Mesenchymal stem cell (in vitro differentiated cells and primary cell): ENCODE results near the gene SKAP1.

Experiments
- DNase-seq: peaks from one replicate; pipeline ENCODE4 v3.0.0-alpha.2; 2013
- H2AFZ ChIP-seq: one replicate; pipeline ENCODE4 v1.6.1; 2013; ENCODE audit warnings: low read depth, mild to moderate bottlenecking, control low read depth, inconsistent platforms, low read length, moderate library complexity
- H2AK5ac ChIP-seq: 2 replicates; pipeline ENCODE4 v1.6.1; 2013; ENCODE audit warnings: low read length, moderate library complexity, mild to moderate bottlenecking, inconsistent platforms; ENCODE audit not compliant: severe bottlenecking
- H2BK120ac ChIP-seq: one replicate; pipeline ENCODE4 v1.6.1; 2013; ENCODE audit warnings: low read depth, mild to moderate bottlenecking, inconsistent platforms, low read length, moderate library complexity
- H2BK12ac ChIP-seq, 2 experiments: one replicate each; pipeline ENCODE4 v1.6.1; 2013; ENCODE audit warnings: inconsistent platforms in 2 of 2, low read length in 2 of 2, mild to moderate bottlenecking in 2 of 2, moderate library complexity in 2 of 2, control low read depth in 1 of 2
- H2BK15ac ChIP-seq: one replicate; pipeline ENCODE4 v1.6.1; 2013; ENCODE audit warnings: mild to moderate bottlenecking, low read depth, inconsistent platforms; ENCODE audit not compliant: poor library complexity, severe bottlenecking
- H2BK5ac ChIP-seq: 2 replicates; pipeline ENCODE4 v1.6.1; 2013; ENCODE audit warnings: low read depth, mild to moderate bottlenecking, low read length, control low read depth, inconsistent platforms; ENCODE audit not compliant: poor library complexity, severe bottlenecking
- H3K14ac ChIP-seq, 2 experiments: one replicate each; pipeline ENCODE4 v1.6.1; 2013; ENCODE audit warnings: inconsistent platforms in 2 of 2, low read length in 2 of 2, control low read depth in 1 of 2, mild to moderate bottlenecking in 1 of 2, moderate library complexity in 1 of 2
- H3K18ac ChIP-seq, 2 experiments: one replicate each; pipeline ENCODE4 v1.6.1; 2013; ENCODE audit warnings: inconsistent platforms in 2 of 2, low read length in 2 of 2, control low read depth in 1 of 2, low read depth in 1 of 2, mild to moderate bottlenecking in 1 of 2
- H3K23ac ChIP-seq, 2 experiments: one replicate each; pipeline ENCODE4 v1.6.1; 2013; ENCODE audit warnings: inconsistent platforms in 2 of 2, low read length in 2 of 2, mild to moderate bottlenecking in 2 of 2, moderate library complexity in 2 of 2, control low read depth in 1 of 2
- H3K27ac ChIP-seq: 2 replicates; pipeline ENCODE4 v1.5.1; 2013; ENCODE audit warnings: mild to moderate bottlenecking, moderate library complexity, low read length, control low read depth, inconsistent platforms; ENCODE audit not compliant: poor library complexity, severe bottlenecking
- H3K27me3 ChIP-seq, 2 experiments: 2 replicates each; pipeline versions ENCODE4 v1.6.1 to v1.7.0; 2013; ENCODE audit warnings: low read length in 2 of 2, mild to moderate bottlenecking in 2 of 2, moderate library complexity in 2 of 2, control low read depth in 1 of 2, inconsistent platforms in 1 of 2; ENCODE audit not compliant: control insufficient read depth in 1 of 2, insufficient read depth in 1 of 2
- H3K36me3 ChIP-seq, 2 experiments: 2 replicates each; pipeline versions ENCODE4 v1.6.1 to v1.7.0; 2013; ENCODE audit warnings: low read length in 2 of 2, control low read depth in 1 of 2, inconsistent platforms in 1 of 2, low read depth in 1 of 2, mild to moderate bottlenecking in 1 of 2; ENCODE audit not compliant: insufficient read depth in 2 of 2, control insufficient read depth in 1 of 2
- H3K4ac ChIP-seq, 2 experiments: one replicate each; pipeline ENCODE4 v1.6.1; 2013; ENCODE audit warnings: inconsistent platforms in 2 of 2, low read length in 2 of 2, mild to moderate bottlenecking in 2 of 2, moderate library complexity in 2 of 2, control low read depth in 1 of 2, low read depth in 1 of 2
- H3K4me1 ChIP-seq: 2 replicates; pipeline ENCODE4 v1.6.1; 2013; ENCODE audit warnings: low read depth, low read length, control low read depth; ENCODE audit not compliant: control insufficient read depth, insufficient read depth
- H3K4me2 ChIP-seq: 2 replicates; pipeline ENCODE4 v1.6.1; 2013; ENCODE audit warnings: low read length, mild to moderate bottlenecking, inconsistent platforms; ENCODE audit not compliant: poor library complexity, severe bottlenecking
- H3K4me3 ChIP-seq, 2 experiments: 2 replicates each; pipeline versions ENCODE4 v1.5.1 to v1.7.0; 2013; ENCODE audit warnings: low read length in 2 of 2, mild to moderate bottlenecking in 2 of 2, control low read depth in 1 of 2, low read depth in 1 of 2; ENCODE audit not compliant: insufficient read depth in 1 of 2
- H3K79me1 ChIP-seq: replicated peaks from 2 replicates; pipeline ENCODE4 v1.6.1; 2013; ENCODE audit warnings: mild to moderate bottlenecking, control low read depth, low read length, inconsistent platforms; ENCODE audit not compliant: poor library complexity, severe bottlenecking
- H3K9ac ChIP-seq: 2 replicates; pipeline ENCODE4 v1.7.0; 2013; ENCODE audit warnings: mild to moderate bottlenecking, low read length, moderate library complexity
- H3K9me3 ChIP-seq: 2 replicates; pipeline ENCODE4 v1.7.0; 2013; ENCODE audit warnings: mild to moderate bottlenecking, low read length; ENCODE audit not compliant: control insufficient read depth
- H4K8ac ChIP-seq: one replicate; pipeline ENCODE4 v1.6.1; 2013; ENCODE audit warnings: inconsistent platforms, mild to moderate bottlenecking, low read length, moderate library complexity
- H4K91ac ChIP-seq: one replicate; pipeline ENCODE4 v1.6.1; 2013; ENCODE audit warnings: mild to moderate bottlenecking, low read length, inconsistent platforms
- WGBS: methylation state at CpG from one replicate; pipeline ENCODE4 v1.1.7; 2013; ENCODE audit warnings: mixed read lengths; 5-methylcytosine and 5-hydroxymethylcytosine counted together

The SKAP1 gene

DNA sequence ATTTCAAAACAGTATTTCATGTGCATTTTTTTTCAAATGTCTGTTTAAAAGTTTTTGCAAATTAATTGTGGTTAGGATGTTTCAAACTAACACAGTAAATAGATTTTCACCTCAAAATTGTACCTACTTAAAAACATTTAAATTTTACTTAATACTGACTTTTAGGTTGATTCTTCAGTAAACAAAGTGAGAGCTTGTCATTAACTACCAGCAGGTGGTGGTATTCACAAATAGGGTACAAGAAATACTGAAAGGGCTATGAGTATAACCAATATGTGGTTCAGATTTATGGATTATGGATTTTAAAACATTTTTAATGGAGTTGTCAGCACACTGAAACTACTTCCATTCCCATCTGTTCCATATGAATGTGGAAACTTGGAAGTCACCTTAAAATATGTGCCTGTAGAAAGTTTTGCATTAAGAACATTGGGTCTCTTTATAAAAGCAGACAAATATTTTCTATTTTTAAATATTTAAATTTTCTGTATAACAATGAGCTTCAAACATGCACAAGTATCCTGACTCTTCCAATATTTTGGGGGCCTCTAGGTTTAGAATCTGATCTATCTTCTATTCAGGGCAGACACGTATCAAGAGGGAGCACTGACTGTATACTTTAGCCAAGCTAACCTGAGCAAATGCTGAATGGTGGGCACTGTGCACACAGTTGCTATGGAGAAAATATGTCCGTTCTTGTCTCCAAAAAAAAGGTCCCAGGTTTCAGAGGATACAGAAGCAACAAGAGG, 166.9 kb downstream of the SKAP1 start:
- H3K27ac ChIP-seq: no peak overlapping the region
- H3K9ac ChIP-seq: peak overlapping the region; percentile 58
- H2AK5ac ChIP-seq: no peak overlapping the region
- no peak overlapping the region for H3K4me3 ChIP-seq
- no peak overlapping the region for H3K14ac ChIP-seq
- H3K9me3 ChIP-seq: no peaks in the 10 kb centered on the region
- H3K4ac ChIP-seq: no peak overlapping the region
- H3K79me1 ChIP-seq: no peaks in the 10 kb centered on the region
- H2BK120ac ChIP-seq: no peak overlapping the region
- H2BK12ac ChIP-seq: no peak overlapping the region
- no peak overlapping the region for H2BK5ac ChIP-seq
- H3K4me2 ChIP-seq: no peak overlapping the region
- peaks cover 2% of the 10 kb centered on the region for H3K4me1 ChIP-seq
- no peak overlapping the region for H3K18ac ChIP-seq
- H3K36me3 ChIP-seq: no peaks in the 10 kb centered on the region
- no peaks in the 10 kb centered on the region for H3K27me3 ChIP-seq
- no peak overlapping the region for H2BK15ac ChIP-seq
- 76% methylated on average over 2 of the region's 2 CpGs for WGBS
- no peak overlapping the region for H3K23ac ChIP-seq
- H4K91ac ChIP-seq: no peak overlapping the region
- DNase-seq: peak; percentile 45
- no peak overlapping the region for H4K8ac ChIP-seq
- H2AFZ ChIP-seq: peak overlapping the region; percentile 81

DNA sequence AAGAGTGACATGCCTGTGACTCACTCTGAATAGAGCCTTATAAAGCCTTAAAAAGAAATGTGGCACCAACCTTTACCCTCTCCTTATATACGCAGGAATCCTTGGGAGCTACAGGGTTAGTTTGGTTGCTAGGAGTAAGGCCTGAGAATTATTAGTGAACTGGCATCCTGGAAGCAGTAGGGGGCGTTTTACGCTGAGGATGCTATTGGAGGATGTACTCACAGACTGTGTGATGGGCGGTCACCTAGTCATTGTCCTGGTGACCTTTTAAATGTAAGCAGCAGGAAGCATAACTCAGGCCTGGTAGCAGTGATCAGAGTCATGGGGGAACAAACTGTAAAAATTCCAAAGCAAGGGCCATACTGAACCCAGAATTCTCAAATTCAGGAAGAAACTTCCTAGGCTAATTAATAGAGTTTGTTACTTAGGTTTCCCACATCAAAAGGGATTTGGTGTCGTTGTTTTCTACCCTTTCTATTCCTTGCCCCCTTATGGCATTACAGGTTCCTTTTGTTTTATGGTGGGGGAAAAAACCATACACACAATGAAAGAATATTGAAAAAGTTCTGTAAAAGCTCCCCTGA, 168.6 kb downstream of the SKAP1 start:
- Histone ChIP-seq H3K23ac (no peak overlapping the region), H4K8ac (no peak overlapping the region), H3K9ac (peak overlapping the region; percentile 31), H2BK12ac (no peak overlapping the region), H2AK5ac (no peak overlapping the region), H3K9me3 (no peaks in the 10 kb centered on the region), H3K27me3 (no peaks in the 10 kb centered on the region), H2AFZ (no peak overlapping the region), H2BK15ac (no peak overlapping the region), H3K14ac (no peak overlapping the region), H3K4me2 (no peak overlapping the region), H3K4ac (no peak overlapping the region), H4K91ac (no peak overlapping the region), H2BK5ac (no peak overlapping the region), H3K4me3 (no peak overlapping the region), H2BK120ac (no peak overlapping the region), H3K36me3 (no peaks in the 10 kb centered on the region), H3K18ac (no peak overlapping the region), H3K27ac (no peak overlapping the region), H3K79me1 (no peaks in the 10 kb centered on the region), H3K4me1 (peaks cover 2% of the 10 kb centered on the region)
- DNase-seq: peak; percentile 65
- 33% methylated on average over 3 of the region's 5 CpGs for WGBS

DNA sequence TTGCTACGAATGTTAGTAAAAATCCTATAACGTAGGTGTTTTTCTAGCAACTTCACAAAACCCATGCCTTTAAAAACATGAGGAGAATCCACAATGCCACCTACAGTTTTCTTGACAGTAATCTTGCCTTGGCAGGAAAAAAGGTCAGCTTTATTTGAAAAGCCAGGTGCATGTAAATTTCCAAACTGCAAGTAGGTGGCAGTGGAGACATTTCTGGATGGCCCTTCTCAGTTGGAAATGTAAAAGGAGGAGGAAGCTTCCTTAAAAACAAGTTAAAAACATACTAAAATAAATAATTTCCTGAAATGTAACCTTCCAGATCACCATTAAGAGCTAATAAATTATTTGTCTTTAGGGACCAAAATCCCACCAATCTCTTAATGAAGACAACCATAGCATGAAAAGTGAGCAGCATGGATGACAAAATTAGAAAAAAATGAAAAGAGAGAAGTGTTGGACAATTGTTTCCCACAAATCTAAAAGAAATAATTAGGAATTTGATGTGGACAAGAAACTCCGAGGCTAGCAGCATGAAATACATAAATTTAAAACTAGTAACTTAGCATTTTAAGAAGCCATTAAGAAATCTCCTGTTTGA, 170.2 kb downstream of the SKAP1 start:
- Histone ChIP-seq H3K4me3 (no peak overlapping the region), H2AK5ac (no peak overlapping the region), H3K18ac (no peak overlapping the region), H3K36me3 (no peaks in the 10 kb centered on the region), H2AFZ (no peak overlapping the region), H3K27me3 (no peaks in the 10 kb centered on the region), H2BK12ac (no peak overlapping the region), H3K14ac (no peak overlapping the region), H3K23ac (no peak overlapping the region), H3K27ac (no peak overlapping the region), H3K79me1 (no peaks in the 10 kb centered on the region), H3K4ac (no peak overlapping the region), H2BK15ac (no peak overlapping the region), H3K4me2 (no peak overlapping the region), H4K8ac (no peak overlapping the region), H2BK120ac (no peak overlapping the region), H4K91ac (no peak overlapping the region), H2BK5ac (no peak overlapping the region), H3K9ac (peak overlapping the region; percentile 56), H3K9me3 (no peaks in the 10 kb centered on the region), H3K4me1 (no peaks in the 10 kb centered on the region)
- WGBS: 29% methylated on average over 2 of the region's 3 CpGs
- DNase-seq: peak; percentile 61

DNA sequence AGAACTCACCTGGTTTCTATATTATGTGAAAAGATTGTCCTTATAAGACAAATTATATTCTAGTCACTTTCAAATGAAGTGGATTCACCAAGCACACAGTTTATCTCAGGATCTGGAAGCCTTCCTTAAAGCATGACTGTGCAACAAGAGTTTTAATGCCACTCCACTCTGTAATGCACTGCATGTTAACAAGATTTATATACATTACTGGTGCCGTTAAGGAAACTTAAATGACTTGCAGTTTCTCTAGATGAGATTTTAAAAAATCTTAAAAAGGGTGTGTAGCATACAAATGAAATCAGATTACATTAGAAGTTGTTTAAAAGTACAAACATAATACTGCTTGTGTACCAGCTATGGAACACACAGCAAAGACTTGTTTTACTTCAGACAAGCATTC, 171.7 kb downstream of the SKAP1 start:
- H2AK5ac ChIP-seq: no peak overlapping the region
- WGBS: no CpG with 5 or more reads among the region's 1 CpG
- H3K18ac ChIP-seq: no peak overlapping the region
- peak overlapping the region; percentile 55 for H3K9ac ChIP-seq
- H3K79me1 ChIP-seq: no peaks in the 10 kb centered on the region
- H3K4me2 ChIP-seq: no peak overlapping the region
- no peak overlapping the region for H3K4me3 ChIP-seq
- DNase-seq: peak; percentile 62
- H3K4me1 ChIP-seq: no peaks in the 10 kb centered on the region
- no peak overlapping the region for H2BK15ac ChIP-seq
- H3K27ac ChIP-seq: no peak overlapping the region
- H2BK120ac ChIP-seq: no peak overlapping the region
- no peak overlapping the region for H2AFZ ChIP-seq
- H4K91ac ChIP-seq: no peak overlapping the region
- no peak overlapping the region for H3K4ac ChIP-seq
- no peak overlapping the region for H3K14ac ChIP-seq
- no peak overlapping the region for H2BK12ac ChIP-seq
- H3K27me3 ChIP-seq: no peaks in the 10 kb centered on the region
- no peak overlapping the region for H4K8ac ChIP-seq
- no peaks in the 10 kb centered on the region for H3K36me3 ChIP-seq
- no peak overlapping the region for H2BK5ac ChIP-seq
- H3K9me3 ChIP-seq: no peaks in the 10 kb centered on the region
- H3K23ac ChIP-seq: no peak overlapping the region
